GM21723 (cell line): ENCODE data around the gene AMMECR1L.
"Not testable (repeated sequence)": the region's sequence is repeated elsewhere in the genome, so short reads cannot be mapped to it uniquely, and the experiment has no call there.

ENCODE experiments used
- ATAC-seq: cut with Tn5 transposase; IDR thresholded peaks from one replicate; pipeline ENCODE4 v1.9.1; 2021; ENCODE audit warnings: mild to moderate bottlenecking, moderate library complexity; ENCODE audit not compliant: unreplicated experiment

AMMECR1L gene

DNA sequence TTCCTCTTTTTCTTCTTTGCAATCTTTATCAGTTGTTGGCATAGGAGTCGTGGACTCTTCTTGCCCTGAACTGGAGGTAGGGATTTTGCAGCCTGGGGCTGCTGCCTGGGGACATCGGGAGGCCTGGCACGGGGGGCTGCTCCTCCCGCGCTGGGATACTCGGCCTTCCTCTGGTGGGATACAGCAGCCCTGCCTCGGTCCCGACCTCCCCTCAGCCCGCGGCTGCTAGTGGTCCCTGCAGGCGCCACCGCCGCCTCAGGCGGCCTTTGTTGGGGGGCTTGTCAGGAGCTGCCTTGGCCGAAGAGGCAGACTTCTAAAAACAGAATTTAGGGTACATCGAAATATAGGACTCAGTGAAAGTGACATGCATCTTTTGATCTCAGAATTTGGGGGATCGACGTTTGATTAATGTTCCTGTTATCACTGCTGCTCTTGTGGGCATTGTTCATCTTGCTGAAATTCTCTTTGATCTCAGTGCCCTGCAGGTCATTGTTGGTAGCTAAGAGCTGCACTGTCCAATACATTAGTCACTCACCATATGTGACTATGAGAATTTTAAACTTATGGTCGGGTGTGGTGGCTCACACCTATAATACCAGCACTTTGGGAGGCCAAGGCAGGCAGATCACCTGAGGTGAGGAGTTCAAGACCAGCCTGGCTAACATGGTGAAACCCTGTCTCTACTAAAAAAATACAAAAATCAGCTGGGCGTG is 44.1 kb downstream of the AMMECR1L start:
- ATAC-seq: no peak

GRCh38 chr2:127840893-127841292 is 44.9 kb downstream of the AMMECR1L start:
- no peak for ATAC-seq

DNA sequence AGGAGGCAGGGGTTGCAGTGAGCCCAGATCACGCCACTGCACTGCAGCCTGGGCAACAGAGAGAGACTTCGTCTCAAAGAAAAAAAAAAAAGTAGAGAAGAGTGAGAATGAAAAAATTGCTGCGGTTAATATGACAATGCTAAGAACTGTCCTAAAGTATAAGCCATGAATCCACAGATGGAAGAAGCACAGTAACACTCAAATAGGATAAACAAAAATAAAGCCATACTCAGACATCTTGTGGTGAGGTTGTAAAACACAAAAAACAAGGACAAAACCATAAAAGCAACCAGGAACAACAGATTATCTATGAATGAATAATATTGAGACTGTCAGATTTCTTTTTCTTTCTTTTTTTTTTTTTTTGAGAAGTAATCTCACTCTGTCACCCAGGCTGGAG is 50.8 kb downstream of the AMMECR1L start:
- no peak for ATAC-seq

GRCh38 chr2:127829845-127830246 is 55.9 kb downstream of the AMMECR1L start:
- ATAC-seq: peak; percentile 99

- ATAC-seq: not testable (repeated sequence)
These were observed 59.0 kb downstream of the AMMECR1L start for GRCh38 chr2:127826708-127827107.

DNA sequence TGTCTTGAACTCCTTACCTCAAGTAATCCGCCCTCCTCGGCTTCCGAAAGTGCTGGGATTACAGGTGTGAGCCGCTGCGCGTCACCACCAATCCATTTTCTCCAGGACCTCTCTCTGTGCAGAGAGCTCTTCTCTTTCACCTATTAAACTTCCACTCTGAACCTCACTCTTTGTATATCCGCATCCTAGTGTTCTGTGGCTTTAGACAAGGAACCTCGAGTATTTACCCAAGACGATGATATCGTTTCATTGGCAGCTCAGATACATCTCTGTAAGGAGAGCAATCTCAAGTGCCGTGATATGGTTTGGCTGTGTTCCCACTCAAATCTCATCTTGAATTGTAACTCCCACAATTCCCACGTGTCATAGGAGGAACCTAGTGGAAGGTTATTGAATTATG is 59.7 kb downstream of the AMMECR1L start:
- ATAC-seq: no peak

DNA sequence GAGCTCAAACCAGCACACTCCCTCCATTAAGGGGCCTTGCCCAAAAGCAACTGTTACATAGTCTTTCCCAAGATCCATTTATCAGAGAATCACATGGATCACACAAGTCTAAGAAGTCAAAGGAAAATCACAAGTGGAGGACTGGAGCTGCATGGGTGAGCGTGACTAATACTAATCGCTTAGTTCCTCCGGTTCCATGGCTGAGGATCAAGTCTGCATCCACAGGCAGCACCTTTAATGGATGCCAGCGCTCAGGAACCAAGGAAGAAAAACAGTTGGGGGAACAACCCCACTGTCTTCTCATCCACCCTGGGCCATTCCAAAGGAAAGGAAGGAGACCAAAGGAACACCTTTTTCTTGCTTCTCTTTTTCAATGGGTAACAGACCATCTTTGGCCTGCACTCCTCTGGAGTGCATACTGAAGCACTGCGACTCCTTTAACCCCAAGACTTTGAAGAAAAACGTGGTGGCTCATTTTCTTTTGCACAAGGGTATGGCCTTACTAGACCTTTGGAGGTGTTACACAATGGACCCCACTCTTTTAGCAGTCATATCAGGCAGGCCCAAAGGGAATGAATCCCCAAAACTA is 65.6 kb downstream of the AMMECR1L start:
- ATAC-seq: no peak

DNA sequence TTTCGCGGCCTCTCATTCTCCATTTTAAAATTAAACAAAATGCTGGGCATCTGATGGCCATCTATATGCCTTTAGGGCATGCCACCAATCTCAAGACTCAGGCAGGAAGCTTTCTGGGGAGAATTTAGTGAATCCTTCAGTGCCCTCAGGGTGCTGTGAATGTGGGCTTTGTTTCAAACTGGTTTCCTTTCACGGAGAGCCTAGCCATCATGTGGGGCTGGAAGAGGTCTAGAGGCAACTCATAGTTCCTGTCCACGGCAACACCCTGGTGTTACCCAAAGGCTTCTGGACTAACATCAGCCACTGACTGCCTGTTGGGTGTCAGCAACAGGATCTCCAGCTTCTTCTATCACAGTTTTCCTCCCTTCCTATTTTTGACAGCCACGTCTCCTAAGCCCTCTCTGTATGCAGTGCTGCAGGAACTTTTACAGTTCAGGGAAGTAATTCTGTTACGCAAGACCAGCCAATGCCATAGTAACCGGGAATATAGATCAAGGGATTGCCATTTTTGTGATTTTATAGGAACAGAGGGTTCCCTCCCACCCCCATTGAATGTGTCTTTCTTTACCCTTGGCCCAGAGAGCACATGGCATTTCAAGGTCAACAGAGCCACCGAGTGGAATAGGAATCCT is 66.8 kb downstream of the AMMECR1L start:
- no peak for ATAC-seq

- ATAC-seq: no peak
These were observed 67.5 kb downstream of the AMMECR1L start for GRCh38 chr2:127818241-127818640.

DNA sequence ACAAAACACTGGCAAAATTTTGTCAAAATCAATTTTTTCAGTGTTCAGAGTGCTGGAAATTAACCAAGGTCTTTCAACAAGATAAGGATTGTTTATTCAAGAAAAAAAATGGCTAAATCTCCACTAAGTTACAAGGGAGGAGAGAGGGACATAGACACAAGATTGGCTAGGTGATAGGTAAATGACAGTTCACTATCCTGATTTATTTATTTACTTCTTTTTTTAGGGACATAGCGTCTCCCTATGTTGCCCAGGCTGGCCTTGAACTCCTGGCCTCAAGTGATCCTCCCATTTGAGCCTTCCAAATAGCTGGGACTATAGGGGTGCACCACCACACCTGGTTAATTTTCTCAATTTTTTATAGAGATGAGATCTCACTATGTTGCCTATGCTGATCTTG is 71.1 kb downstream of the AMMECR1L start:
- ATAC-seq: no peak

GRCh38 chr2:127812441-127812840 is 73.3 kb downstream of the AMMECR1L start:
- not testable (repeated sequence) for ATAC-seq
